Natural killer cell treated with Interleukin-12 subunit alpha and Interleukin-12 subunit beta and Interleukin-15 and Interleukin-18, amount 100 ng/mL, for 72 hours (primary cell): ENCODE data around the gene CGNL1. TPM values are rescaled to one million over a fixed set of nuclear protein-coding genes. Genes with fewer than 3 reads are reported as not detected.

Source experiments
- ATAC-seq, 2 donors: fragments of 150-1000 bp; cut with Tn5 transposase in 1 of 2; sonication (Bioruptor Pico), chemical (Tn5 transposase) in 1 of 2; 2 replicates each; pipeline ENCODE4 v1.10.0; 2021
- DNase-seq: peaks from one replicate; pipeline ENCODE4 v3.0.0; 2022; ENCODE audit warnings: low spot score
- H3K27ac Mint-ChIP-seq, 2 donors: 1 replicate in 1 of 2; 2 replicates in 1 of 2; pipeline ENCODE4 v1.8.0; 2022; ENCODE audit warnings: mixed read lengths in 2 of 2, mild to moderate bottlenecking in 1 of 2, moderate library complexity in 1 of 2
- H3K27me3 Mint-ChIP-seq, 2 donors: 1 replicate in 1 of 2; 2 replicates in 1 of 2; pipeline ENCODE4 v1.8.0; 2022; ENCODE audit warnings: mixed read lengths in 2 of 2
- H3K36me3 Mint-ChIP-seq: one replicate; pipeline ENCODE4 v1.8.0; 2022; ENCODE audit warnings: mixed read lengths
- H3K4me1 Mint-ChIP-seq, 2 donors: 1 replicate in 1 of 2; 2 replicates in 1 of 2; pipeline ENCODE4 v1.8.0; 2022; ENCODE audit warnings: low read depth in 2 of 2, mixed read lengths in 2 of 2, mild to moderate bottlenecking in 1 of 2
- H3K4me3 Mint-ChIP-seq: one replicate; pipeline ENCODE4 v1.8.0; 2022; ENCODE audit warnings: mixed read lengths
- H3K9me3 Mint-ChIP-seq: 2 replicates; pipeline ENCODE4 v1.8.0; 2022; ENCODE audit warnings: mixed read lengths
- total RNA-seq, 2 donors: library from RNA; stranded (reverse); gene quantifications; one replicate each; pipeline ENCODE4 v1.2.3, GENCODE V29; 2022

CGNL1 gene
- total RNA-seq, 2 donors from 2014 or later: not detected

- Mint-ChIP-seq H3K27ac (no peak overlapping the region), H3K4me3 (no peak overlapping the region), H3K27me3 (peaks cover 25% of the 10 kb centered on the region in 2 donors), H3K36me3 (no peaks in the 10 kb centered on the region), H3K9me3 (no peaks in the 10 kb centered on the region), H3K4me1 (no peaks in the 10 kb centered on the region)
- ATAC-seq (no peak), DNase-seq (no peak)
These were observed 218.9 kb downstream of the CGNL1 start for GRCh38 chr15:57595011-57595866.

- H3K36me3 Mint-ChIP-seq: no peaks in the 10 kb centered on the region
- DNase-seq: no peak
- no peak overlapping the region for H3K4me3 Mint-ChIP-seq
- no peak overlapping the region for H3K27ac Mint-ChIP-seq
- no peaks in the 10 kb centered on the region for H3K4me1 Mint-ChIP-seq
- peaks cover 20% of the 10 kb centered on the region in 2 donors for H3K27me3 Mint-ChIP-seq
- ATAC-seq: no peak
- no peaks in the 10 kb centered on the region for H3K9me3 Mint-ChIP-seq
These were observed 220.1 kb downstream of the CGNL1 start for GRCh38 chr15:57596301-57596855.

- DNase-seq (no peak), ATAC-seq (no peak)
- peaks cover 20 to 22% of the 10 kb centered on the region in 2 donors for H3K27me3 Mint-ChIP-seq
These were observed 220.7 kb downstream of the CGNL1 start for GRCh38 chr15:57596978-57597377.

DNA sequence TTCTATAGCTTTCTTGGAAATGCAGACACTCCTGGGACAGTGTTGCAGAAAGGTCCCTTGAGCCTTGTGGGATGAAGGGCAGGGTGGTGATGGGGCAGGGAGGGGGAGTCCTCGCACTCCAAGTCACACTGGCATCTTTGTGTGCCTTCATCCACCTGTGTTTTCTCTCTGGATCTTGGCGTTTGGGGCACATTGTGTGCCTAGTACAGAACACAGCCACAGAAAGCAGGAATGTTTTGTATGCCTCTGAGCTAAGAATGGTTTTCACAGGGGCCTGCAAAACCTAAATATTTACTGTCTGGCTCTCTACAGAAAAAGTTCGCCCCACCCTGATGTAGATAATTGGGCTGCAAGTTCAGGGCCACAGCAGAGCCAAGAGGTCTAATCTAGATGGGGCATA lies 221.1 kb downstream of the CGNL1 start:
- DNase-seq: no peak
- H3K9me3 Mint-ChIP-seq: no peaks in the 10 kb centered on the region
- no peak overlapping the region for H3K27ac Mint-ChIP-seq
- no peak overlapping the region for H3K4me3 Mint-ChIP-seq
- no peak for ATAC-seq
- no peaks in the 10 kb centered on the region for H3K4me1 Mint-ChIP-seq
- no peaks in the 10 kb centered on the region for H3K36me3 Mint-ChIP-seq
- peaks cover 22 to 23% of the 10 kb centered on the region in 2 donors for H3K27me3 Mint-ChIP-seq

More at GRCh38 chr15:57596978-57597377, 220.7 kb downstream of the CGNL1 start:
- Mint-ChIP-seq H3K9me3 (no peaks in the 10 kb centered on the region), H3K27ac (no peak overlapping the region), H3K4me3 (no peak overlapping the region), H3K4me1 (no peaks in the 10 kb centered on the region), H3K36me3 (no peaks in the 10 kb centered on the region)

- Mint-ChIP-seq H3K4me3 (no peak overlapping the region), H3K27me3 (peaks cover 19 to 20% of the 10 kb centered on the region in 2 donors), H3K9me3 (no peaks in the 10 kb centered on the region), H3K4me1 (no peaks in the 10 kb centered on the region), H3K27ac (no peak overlapping the region), H3K36me3 (no peaks in the 10 kb centered on the region)
- DNase-seq (no peak), ATAC-seq (no peak)
These were observed 222.0 kb downstream of the CGNL1 start for GRCh38 chr15:57598346-57598745.

DNA sequence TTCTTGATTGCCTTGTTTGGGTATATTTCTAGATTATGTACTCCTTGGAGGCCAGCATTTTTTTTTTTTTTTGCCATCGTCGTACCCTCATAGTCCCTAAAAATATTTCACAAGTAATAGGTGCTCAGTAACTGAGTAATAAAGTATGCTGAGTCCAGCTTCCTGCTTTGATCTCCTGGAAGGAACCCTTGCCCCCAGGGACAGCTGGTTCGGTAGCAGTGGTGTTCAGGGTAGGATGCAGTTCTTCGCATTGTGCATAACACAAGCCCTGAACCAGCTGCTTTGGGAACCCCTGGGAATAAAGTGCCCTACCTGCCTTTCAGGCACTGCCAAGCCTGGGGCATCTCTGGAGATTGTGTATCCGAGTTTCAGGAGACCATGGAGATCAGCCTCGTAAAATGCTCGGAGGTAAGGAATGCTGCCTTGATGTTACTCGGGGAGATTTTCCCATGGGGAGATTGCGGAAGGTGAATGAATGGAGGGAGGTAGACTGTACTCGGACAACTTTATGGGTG lies 223.0 kb downstream of the CGNL1 start:
- Mint-ChIP-seq H3K9me3 (no peaks in the 10 kb centered on the region), H3K4me1 (no peaks in the 10 kb centered on the region), H3K27me3 (peaks cover 10 to 19% of the 10 kb centered on the region in 2 donors), H3K4me3 (no peak overlapping the region), H3K36me3 (no peaks in the 10 kb centered on the region), H3K27ac (no peak overlapping the region)
- ATAC-seq (no peak), DNase-seq (no peak)

- ATAC-seq (no peak), DNase-seq (no peak)
- Mint-ChIP-seq H3K27ac (no peak overlapping the region), H3K9me3 (no peaks in the 10 kb centered on the region), H3K36me3 (no peaks in the 10 kb centered on the region), H3K4me1 (no peaks in the 10 kb centered on the region), H3K4me3 (no peak overlapping the region), H3K27me3 (peaks cover 15 to 22% of the 10 kb centered on the region in 2 donors)
These were observed 223.9 kb downstream of the CGNL1 start for GRCh38 chr15:57600197-57600596.

Other genes starting within 250 kb of the CGNL1 start
- not detected for gene MYZAP, start 215.4 kb downstream of the CGNL1 start, total RNA-seq